Cerebellar nuclear complex (tissue), 1 donor: ENCODE results near the gene ZBTB20.

Source experiments
- DNase-seq, 2 experiments: peaks; one replicate each; lab custom pipeline; 2025; lab: John Stamatoyannopoulos, UW

The ZBTB20 gene

GRCh38 chr3:114293838-114294535, 853.1 kb downstream of the ZBTB20 start, which contains the start of gene TIGIT:
TSS of gene TIGIT (plus strand) at chr3:114294028. CDS start at chr3:114294062, 34 bp downstream.
- DNase-seq, result no peak

- DNase-seq, result no peak
Observed at GRCh38 chr3:114290911-114291901, 855.9 kb downstream of the ZBTB20 start.

DNA sequence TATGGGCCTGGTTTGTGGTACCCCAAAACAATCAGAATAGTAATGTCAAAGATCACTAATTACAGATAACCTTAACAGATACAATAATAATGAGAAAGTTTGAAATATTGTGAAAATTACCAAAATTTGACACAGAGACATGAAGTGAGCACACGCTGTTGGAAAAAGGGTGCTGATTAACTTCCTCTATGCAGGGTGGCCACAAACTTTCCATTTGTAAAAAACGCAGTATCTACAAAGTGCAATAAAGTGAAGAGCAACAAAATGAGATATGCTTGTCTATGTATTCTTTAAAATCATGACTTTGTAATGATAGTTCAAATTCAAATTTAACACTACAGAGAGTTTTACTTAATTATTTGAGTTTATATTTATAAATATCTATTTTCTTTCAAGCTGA, 860.8 kb downstream of the ZBTB20 start:
- DNase-seq, result no peak

- no peak for DNase-seq
Observed at GRCh38 chr3:114285648-114286230, 861.3 kb downstream of the ZBTB20 start.

- DNase-seq, result no peak
Observed at GRCh38 chr3:114284644-114285043, 862.4 kb downstream of the ZBTB20 start.
